ENCODE measurements around the gene SPP1.

- TF ChIP-seq CTCF (IDR thresholded peaks at IDR 0.05) (no peak), POLR2A (IDR thresholded peaks at IDR 0.05) (no peak), EP300 (IDR thresholded peaks at IDR 0.05) (no peak)
These were observed 55.2 kb downstream of the SPP1 start for GRCh38 chr4:88030565-88031310.
